Central memory CD4-positive, alpha-beta T cell (primary cell): Measurements from ENCODE around the gene TNRC6B.
"Not testable (repeated sequence)": the region's sequence is repeated elsewhere in the genome, so short reads cannot be mapped to it uniquely, and the experiment has no call there.

Experiments
- DNase-seq: peaks from one replicate; pipeline ENCODE4 v3.0.0; 2022

TNRC6B gene

GRCh38 chr22:40216041-40216756, 38.5 kb downstream of the TNRC6B start:
- peak; percentile 55 for DNase-seq

DNA sequence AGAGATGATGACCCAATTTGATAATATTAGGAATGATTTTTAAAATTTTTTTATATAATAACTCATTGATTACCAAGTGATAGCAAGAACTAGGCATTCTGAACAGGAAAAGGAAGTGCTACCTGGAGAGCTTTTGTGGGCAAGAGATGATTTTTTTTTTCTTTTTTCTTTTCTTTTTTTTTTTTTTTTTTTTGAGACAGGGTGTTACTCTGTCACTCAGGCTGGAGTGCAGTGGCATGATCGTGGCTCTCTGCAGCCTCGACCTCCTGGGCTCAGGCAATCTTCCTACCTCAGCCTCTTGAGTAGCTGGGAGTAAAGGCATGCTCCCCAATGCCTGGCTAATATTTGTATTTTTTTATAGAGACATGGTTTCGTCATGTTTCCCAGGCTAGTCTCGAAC, 40.4 kb downstream of the TNRC6B start:
- DNase-seq, result no peak

DNA sequence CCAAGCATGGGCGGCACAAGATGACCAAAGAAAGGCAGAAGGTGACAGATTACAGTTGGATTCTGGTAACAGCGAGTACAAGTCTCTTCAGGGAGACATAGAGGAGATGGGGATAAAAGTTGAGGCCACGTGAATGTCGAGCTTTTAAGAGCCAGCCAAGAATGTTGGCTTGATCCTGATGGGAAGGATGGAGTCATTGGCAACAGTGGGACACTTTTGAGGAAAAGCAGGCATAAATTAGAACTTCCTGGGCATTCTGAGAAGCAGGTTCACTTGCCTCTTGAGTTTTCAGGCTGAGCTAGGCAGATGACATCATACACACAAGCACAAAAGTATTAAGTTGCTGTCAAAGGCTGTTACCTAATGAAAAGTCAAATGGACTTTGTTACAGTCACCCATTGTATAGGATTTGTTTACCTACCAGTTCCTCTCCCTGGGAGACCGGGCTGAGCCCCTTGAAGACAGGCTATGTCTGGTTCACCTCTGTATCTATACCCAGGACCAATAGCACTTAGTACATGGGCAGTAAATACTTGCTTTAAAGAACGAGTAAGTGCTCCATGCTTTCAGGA, 41.1 kb downstream of the TNRC6B start:
- DNase-seq, result no peak

GRCh38 chr22:40220316-40221054, 42.8 kb downstream of the TNRC6B start:
- DNase-seq, result no peak

- DNase-seq, result no peak
Observed at GRCh38 chr22:40221055-40221414, 43.3 kb downstream of the TNRC6B start.

DNA sequence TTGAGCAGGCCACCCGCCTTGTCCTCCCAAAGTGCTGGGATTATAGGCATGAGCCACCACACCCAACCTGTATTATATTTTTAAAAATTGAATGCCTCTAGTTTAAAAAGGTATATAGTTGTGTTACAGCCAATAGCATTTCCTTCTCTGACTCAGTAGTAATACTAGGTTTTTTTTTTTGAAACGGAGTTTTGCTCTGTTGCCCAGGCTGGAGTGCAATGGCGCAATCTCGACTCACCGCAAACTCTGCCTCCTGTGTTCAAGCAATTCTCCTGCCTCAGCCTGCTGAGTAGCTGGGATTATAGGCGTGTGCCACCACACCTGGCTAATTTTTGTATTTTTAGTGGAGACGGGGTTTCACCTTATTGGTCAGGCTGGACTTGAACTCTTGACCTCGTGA, 45.3 kb downstream of the TNRC6B start:
- not testable (repeated sequence) for DNase-seq

DNA sequence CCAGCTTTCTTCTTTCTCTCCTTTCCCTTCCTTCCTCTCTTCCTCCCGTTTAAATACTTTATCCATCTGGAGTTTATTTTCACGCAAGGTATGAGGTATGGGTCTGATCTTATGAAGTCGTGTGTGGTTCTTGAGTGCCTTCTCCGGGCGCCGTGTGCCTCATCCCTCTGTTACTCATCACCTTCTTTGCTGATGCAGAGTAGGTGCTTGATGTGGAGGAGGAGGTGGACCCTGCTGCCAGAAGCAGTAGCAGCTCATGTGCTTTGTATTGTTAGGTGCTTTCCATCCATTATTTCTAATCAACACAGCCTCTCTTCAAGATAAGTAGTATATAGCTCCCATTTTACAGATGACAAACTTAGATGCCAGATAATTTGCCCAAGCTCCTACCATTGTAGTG, 47.0 kb downstream of the TNRC6B start:
- DNase-seq, result no peak

DNA sequence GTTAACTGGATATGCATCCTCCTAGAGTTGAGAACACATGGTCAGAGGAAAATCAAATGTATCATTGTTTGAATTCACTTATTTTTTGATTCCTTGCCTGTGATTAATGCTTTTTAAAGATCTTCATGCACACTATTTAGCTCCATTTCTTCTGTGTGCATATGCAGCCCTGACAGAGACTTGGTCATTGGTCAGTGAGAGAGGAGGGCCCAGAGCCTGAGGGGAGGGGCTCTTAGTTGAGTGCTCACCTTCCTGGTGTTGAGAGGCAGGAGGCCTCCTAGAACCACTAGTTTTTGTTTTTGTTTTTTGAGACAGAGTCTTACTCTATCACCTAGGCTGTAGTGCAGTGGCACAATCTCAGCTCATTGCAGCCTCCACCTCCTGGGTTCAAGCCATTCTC, 48.9 kb downstream of the TNRC6B start:
- no peak for DNase-seq

DNA sequence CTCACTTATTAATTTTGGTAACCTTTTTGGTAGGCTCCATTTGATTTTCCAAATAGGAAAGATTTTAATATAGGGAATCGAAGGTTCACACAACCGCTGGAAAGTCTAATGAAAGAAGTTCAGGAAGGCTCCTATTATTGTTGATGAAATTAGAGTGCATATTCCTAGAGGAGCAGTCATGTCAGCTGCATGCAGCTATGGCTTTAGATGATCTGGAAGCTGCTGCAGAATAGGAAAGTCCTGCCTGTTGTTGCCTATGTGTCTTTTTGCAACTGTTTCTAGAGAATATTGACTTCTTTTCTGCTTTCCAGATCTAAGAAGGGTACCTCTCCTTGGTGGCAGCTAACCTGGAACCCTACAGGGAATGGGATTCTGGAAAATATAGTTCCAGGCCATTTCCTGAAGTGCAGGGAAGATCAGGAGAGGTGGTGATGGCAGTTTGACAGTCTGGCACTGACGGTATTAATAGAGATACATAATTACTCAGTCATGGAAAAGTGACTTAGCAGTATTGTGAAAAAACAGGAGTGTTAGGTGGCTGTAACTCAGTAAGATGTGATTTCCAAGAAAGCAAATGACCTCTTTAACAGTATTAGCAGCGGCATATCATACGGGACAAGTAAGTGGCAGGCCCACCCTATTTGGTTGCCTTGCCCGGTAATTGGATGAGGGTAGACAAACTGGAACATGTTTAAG, 54.0 kb downstream of the TNRC6B start:
- DNase-seq, result no peak

DNA sequence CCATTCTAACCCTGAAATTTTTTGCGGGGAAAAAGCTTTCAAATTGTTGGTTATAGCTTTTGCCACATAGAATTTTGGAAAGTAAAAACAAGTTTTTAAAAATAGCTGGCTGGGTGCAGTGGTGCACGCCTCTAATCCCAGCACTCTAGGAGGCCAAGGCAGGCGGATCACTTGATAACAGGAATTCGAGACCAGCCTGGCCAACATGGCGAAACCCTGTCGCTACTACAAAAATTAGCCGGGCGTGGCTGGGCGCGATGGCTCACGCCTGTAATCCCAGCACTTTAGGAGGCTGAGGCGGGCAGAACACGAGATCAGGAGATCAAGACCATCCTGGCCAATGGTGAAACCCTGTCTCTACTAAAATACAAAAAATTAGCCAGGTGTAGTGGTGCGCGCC, 54.9 kb downstream of the TNRC6B start:
- no peak for DNase-seq

- DNase-seq, result no peak
Observed at GRCh38 chr22:40233886-40234285, 56.2 kb downstream of the TNRC6B start.

- DNase-seq, result no peak
Observed at GRCh38 chr22:40234658-40235057, 56.9 kb downstream of the TNRC6B start.

DNA sequence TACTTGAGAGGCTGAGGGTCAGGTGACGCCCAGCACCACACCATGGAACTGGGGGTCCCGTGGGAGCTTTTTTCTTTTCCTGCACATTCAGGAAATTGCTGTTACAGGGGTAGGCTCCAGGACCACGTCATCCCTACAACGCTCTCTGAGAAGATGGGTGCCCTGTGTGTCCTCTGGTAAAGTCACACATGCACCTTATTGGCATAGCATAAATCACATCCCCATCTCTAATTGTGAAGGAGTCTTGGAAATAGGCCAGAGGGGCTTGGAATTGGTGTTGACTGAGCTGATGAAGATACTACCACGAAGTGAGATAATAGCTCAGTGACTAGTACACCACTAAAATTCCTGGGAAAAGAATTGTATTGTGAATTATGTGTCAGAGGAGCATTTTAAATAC, 57.6 kb downstream of the TNRC6B start:
- DNase-seq, result no peak

GRCh38 chr22:40236131-40236665, 58.5 kb downstream of the TNRC6B start:
- no peak for DNase-seq

DNA sequence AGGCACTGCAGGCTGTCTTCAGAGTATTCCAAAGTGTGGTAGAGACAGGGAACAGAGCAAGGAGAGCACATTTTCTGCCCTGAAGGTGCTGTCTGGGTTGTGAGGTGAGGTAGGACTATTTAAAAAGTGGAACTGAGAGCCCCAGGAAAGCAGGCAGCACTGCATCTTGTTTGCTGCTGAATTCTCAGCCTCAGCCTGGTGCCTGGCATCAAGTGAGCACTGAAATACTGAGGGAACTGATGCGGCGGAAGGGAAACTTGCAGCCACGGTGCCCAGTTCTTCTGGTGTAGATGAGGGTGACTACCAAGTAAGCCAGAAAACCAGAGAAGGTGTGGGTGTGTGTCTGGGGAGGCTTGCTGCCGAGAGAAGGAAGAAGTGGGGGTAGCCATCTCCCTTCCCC, 59.5 kb downstream of the TNRC6B start:
- no peak for DNase-seq

DNA sequence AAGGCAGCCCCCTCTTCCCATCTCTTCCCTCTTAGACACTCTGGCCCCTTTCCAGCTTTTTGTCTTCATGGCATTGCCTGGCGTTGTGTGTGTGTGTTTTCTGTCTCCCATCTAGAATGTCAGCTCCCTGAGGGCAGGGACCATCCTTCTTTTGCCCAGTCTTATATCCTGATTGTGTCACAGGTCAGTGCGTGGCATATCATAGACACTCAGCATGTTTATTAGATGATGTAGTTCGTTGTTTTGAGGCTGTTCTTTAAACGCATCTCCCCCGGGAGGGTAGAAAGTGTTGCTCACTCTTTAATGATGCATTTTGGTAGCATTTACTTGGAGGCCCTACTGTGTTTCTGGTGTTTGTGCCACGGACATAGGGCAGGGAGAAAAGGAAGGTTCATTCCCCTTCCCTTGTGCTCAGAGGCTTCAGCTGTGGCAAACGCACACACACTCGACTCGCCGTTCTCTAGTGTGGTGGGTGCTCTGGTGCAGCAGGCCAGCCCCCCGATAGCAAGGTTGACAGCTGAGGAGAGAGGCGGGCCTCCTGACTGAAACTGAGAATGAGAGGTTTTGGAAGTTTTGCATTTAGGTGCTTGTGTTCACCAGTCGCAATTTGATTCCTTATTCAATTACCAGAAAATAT, 60.2 kb downstream of the TNRC6B start:
- no peak for DNase-seq

DNA sequence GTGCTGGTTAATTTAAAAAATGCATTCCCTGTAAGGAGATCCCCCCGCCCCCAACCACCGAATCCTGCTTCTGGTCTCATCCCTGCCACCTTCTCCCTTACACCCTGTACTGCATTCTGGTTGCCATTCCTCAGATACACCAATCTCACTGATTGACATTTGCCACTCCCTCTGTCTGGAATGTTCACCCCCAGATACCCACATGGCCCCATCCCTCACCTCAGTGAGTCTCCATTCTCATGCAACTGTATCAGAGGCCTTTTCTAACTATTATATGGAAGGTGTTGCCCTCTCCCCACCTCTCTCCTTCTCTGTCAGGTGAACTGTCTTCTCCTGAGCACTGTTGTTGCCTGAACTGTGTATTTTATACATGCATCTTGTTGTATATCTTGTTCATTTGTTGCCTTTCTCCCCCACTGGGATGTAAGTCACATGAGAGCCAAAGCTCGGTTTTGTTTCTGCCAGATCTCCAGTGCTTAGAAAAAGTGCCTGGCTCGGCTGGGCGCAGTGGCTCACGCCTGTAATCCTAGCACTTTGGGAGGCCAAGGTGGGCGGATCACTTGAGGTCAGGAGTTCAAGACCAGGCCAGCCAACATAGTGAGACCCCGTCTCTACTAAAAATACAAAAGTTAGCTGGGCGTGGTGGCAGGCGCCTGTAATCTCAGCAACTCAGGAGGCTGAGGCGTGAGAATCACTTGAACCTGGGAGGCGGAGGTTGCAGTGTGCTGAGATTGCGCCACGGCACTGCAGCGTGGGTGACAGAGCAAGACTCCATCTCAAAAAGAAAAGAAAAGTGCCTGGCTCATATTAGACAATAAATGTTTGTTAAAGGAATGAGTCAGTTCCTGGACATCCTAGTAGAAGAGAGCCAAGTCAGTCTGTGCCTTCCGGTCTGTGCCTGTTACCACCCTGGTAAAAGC, 61.0 kb downstream of the TNRC6B start:
- peak; percentile 19 for DNase-seq

DNA sequence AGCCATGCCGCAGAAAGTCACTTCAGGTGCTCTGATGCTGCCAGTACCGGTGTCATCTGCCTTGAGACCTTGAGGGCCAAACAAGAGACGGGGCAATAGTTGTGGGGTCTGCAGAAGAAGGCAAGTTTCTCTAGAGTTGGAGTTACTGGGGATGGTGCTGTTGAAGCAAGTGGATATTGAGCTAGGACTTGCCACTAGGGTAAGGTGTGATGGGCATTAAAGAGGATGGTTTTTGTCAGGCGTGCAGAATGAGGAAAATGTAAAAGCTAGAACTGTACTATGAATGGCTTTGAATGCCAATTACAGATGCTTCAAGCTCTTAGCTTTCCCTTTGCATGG, 61.6 kb downstream of the TNRC6B start:
- no peak for DNase-seq

DNA sequence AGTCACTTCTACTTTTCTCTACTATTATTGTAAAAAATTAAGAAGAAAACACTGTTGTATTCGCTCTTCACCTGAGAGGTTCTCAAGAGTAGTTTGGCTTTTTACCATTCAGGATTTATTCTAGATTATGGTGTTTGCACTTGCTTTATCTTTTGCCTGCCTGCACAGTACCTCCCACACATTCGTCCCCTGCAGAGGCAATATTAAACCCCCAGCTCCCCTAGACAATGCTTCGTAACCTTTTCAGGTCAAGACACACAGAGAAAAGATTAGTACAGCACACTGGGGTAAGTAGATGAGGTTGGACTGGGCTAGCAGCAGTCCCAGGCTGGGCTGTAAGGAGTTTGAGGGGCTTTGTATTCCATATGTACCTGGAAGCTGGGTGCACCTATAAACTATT, 62.4 kb downstream of the TNRC6B start:
- DNase-seq, result no peak

DNA sequence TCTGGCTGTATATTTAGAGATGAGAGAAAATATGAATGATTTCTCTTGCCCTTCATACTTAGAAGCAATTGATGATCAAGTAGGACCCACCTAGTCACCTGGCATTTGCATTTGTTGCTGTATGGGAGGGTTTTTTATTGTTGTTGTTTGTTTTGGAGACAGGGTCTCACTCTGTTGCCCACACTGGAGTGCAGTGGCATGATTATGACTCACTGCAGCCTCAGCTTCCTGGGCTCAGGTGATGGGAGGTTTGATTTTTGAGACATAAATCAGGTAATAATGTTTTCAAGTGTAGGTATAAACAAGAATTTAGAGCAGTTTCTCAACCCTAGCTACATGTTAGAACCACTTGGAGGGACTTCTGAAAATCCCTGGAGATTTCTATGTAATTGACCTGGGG, 63.0 kb downstream of the TNRC6B start:
- DNase-seq, result peak; percentile 28

- peak; percentile 63 for DNase-seq
Observed at GRCh38 chr22:40241200-40241763, 63.6 kb downstream of the TNRC6B start.

- peak; percentile 51 for DNase-seq
Observed at GRCh38 chr22:40243891-40244290, 66.2 kb downstream of the TNRC6B start.
